Right lung (tissue), 5 donors: ENCODE data around the gene UTP11. TPM values are rescaled to one million over a fixed set of nuclear protein-coding genes. Genes with fewer than 3 reads are reported as not detected.

Experiments used
- DNase-seq, 2 donors: peaks; one replicate each; pipeline ENCODE4 v3.0.0-alpha.2; 2013
- polyA plus RNA-seq, 5 donors: library from polyadenylated mRNA; unstranded; fragments of 120-200 nt; gene quantifications; one replicate each; pipeline versions ENCODE4 v1.2.1 to v1.2.3, GENCODE V29; 2013; ENCODE audit warnings: inconsistent platforms in 1 of 5, low replicate concordance in 1 of 5; ENCODE audit not compliant: insufficient read length in 5 of 5, insufficient read depth in 1 of 5

The UTP11 gene
- polyA plus RNA-seq, 5 donors = 38.4 to 56.8 (median 42.9) TPM

- DNase-seq = no peak
Observed at GRCh38 chr1:38045401-38046332, 33.1 kb downstream of the UTP11 start.

GRCh38 chr1:38046333-38046883 is 33.9 kb downstream of the UTP11 start, which contains the start of gene POU3F1:
Gene POU3F1, minus strand, starts transcription at chr1:38046793. Its CDS starts 50 bp downstream, at chr1:38046743.
- DNase-seq = no peak

GRCh38 chr1:38046884-38047602 is 34.5 kb downstream of the UTP11 start:
- peak; percentile 73 to 79 for DNase-seq

GRCh38 chr1:38047603-38048141 is 35.1 kb downstream of the UTP11 start:
- DNase-seq = no peak

DNA sequence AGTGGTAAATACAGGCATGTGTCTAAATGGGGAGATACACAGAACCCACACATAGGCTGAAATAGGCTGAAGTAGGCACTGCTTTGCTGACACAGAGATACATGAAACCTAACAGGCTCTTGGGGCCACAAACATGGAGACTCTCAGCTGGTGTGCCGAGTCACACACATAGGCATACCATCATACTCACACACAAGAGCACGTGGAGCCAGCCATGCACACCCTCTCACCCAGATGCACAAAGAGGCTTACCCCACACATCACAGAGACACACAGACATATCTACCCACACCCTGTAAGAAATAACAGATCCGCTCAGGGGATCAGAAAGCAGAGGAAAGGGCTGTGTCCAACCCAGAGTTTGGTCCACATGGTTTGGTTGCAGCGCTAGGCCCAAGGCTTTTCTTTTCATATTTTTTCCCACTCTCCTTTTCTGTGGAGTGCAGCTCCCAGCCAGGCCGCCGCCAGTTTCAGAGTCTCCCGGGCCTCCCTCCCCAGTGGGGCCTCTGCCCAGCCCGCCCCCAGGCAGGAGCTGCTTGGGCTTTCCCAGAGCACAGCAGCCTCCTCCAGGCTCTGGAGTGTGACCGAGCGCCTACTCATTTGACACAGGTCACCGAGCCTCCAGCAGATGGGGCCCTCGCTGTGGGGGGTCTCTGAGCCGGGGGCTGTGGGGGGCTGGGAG is 38.0 kb downstream of the UTP11 start:
- no peak for DNase-seq

DNA sequence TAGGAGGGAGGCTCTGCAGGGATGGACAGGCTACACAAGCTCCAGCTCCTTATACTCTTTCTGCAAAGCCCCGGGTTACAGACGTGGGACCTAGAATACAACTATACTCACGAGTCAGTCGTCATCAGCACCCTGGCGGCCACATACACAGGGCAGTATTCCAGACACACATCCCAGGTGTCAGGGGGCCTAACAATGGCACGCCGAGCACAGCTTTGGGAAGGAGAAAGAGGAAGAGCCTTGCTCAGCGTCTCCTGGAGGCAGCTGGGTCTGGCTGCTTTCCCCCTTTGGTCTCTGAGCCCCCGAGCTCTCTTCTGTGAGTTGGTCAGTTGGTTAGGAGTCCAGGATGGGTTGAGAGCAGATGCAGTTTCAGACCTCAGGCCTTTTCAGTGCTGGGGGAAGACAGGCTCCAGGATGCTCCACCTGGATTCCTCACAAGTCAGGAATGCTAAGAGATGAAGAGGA is 38.6 kb downstream of the UTP11 start:
- no peak for DNase-seq

GRCh38 chr1:38052750-38053415 is 40.3 kb downstream of the UTP11 start:
- DNase-seq = no peak

DNA sequence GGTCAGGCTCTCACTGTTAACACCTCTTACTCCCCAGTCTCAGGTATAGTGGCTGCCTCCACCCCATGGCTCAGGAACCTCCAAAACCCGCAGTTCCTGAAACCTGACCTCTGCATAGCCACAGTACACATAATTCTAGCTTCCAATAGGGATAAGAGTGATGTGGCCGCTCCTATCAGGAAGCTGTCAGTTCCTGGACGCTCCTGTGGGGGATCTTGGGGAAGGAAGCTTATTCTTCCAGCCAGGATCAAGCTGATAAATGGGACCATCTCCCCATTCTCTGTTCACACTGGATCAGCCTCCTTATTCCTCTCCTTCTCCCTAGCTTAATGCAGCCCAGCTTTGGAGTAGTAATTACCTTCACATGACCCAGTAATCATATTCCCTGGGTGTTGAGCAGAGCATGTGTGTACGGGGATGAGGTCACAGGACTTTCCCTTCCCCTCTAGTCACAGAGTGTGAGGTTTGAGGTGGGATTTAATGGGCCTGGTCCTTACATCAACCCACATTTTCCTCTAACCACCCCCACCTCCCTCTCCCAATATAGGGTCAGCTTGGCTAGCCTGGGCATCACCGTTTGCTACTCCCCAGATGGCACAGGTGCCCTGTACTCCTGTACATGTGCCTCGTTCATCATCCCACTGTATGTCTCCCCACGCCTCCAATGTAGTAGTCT is 41.0 kb downstream of the UTP11 start:
- no peak for DNase-seq

DNA sequence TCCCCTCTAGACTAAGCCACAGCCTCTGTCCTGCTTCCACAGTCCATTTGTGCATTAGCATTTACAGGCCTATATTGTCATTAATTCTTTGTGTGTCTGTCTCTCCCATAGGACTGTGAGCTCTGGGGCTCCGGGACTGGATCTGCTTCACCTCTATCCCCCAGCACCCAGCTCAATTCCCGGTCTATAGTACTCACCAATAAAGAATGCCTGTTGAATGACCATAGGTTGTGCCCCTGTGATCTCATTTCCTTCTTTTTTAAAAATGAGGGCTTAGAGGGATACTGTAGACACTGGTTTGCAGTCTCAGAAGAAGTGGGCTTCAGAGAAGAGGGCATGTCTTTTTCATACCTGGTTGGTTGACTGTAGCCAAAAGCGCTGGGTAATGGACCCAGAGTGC is 42.9 kb downstream of the UTP11 start:
- DNase-seq = no peak

DNA sequence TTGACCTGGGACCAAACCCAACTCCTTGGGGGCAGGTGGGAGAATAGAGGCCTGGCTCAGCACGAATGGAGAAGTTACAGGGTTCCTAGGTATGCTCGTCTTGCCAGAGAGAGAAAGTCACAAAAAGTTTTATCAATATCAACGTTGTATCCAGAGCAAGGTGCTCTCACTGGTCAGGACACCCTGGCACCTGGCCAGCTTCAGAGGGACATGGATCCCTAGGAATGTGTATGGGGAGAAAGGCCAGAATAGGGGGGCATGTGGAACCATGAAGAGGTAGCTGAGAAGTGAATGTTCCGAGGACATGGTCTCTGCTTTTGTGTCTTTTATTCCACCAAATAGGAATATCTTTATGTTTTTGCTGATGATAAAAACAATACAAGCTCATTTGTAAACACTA is 43.4 kb downstream of the UTP11 start:
- DNase-seq = no peak

DNA sequence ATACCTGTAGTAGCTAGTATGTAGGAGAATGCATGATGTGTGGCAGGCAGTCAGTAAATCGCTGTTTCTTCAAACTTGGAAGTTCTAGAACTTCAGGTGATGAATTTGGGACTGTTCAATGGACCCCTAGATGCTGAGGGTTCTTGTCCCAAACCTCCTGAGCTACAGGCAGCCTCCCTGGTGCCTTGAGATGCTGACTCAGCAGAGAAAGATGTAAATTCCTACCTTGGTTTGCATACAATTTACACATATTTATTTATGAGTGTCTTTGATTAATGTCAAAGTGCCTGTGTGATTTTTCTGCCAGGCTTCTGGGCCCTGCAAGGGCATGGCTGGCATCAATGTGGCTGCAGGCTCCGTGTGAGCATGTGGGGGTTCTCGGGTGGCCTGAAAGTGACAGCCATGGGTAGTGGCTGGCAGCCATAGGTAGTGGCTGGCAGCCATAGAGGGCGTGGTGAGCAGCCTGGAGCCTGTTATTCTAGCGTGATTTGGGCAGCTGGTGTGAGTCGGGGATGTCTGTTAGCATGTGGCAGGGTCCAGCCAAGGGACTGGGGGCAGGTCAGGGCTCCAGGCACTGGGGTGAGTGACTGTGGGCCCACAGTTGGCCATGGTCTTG is 47.2 kb downstream of the UTP11 start:
- no peak for DNase-seq

GRCh38 chr1:38060498-38060897 is 48.0 kb downstream of the UTP11 start:
- no peak for DNase-seq

GRCh38 chr1:38061290-38061689 is 48.8 kb downstream of the UTP11 start:
- DNase-seq = no peak

GRCh38 chr1:38061883-38062328 is 49.4 kb downstream of the UTP11 start:
- no peak for DNase-seq

- no peak for DNase-seq
Observed at GRCh38 chr1:38062361-38063288, 50.1 kb downstream of the UTP11 start.

DNA sequence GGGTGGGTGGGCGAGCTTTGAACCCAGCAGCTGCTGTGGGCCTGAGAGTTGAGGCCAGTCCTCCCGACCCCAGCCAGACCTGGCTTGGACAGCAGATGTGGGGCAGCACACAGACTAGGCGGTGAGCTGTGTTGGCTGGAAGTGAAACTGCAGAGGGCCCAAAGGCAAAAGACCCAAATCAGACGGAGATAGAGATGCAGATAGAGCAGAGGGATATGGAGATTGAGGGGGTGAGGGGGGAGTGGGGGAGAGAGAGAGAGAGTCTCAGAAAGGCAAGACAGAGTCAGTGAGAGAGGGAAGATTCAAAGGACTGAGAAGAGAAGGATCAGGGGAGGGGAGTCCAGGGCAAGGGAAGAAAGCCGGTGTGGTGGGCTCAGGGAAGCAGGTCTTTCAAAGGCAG is 51.1 kb downstream of the UTP11 start:
- no peak for DNase-seq

DNA sequence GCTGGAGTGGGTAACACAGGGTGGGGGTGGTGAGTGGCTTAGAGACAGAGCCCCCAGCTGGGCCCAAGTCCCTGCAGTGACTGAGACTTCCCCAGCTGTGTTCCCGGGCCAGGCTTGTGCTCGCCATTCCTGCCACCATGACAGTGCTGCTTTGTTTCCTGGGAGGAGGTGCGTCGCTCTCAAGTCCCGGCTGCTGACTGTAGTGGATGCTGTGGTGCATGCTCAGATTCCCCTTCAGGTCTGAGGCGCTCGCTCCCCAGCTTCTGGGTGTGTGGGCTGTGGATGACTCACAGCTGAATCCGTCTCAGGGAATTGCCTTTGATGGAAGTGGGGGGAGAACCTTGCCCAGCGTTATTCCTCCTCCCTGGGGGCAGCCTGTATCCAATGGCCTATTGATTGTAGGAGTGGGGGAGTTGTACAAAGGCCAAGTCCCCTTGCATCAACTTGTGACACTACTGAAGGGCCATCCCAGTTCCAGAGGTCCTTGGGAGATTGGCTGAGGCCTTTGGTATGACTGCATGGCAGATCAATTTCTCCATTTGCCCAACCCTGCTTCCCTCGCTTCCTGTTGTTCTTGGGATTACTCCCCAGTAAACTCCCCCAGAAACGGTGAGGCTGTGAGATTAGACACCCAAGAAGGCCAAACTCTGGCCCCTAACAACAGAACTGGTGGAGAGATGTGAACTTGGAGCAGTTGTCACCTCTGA is 51.8 kb downstream of the UTP11 start:
- DNase-seq = no peak
